ENCODE results near the gene NBEAL2. TPM values are rescaled to one million over a fixed set of nuclear protein-coding genes. Genes with fewer than 3 reads are reported as not detected.

NBEAL2 gene
- polyA plus RNA-seq, 1 donor from 2014 or later, result 3.3 TPM

- no peak overlapping the region for H3K4me2 ChIP-seq (ENCODE audit: low read length)
- no peak for TF ChIP-seq MXI1 (conservative IDR thresholded peaks at IDR 0.05; ENCODE audit: poor library complexity, severe bottlenecking)
- TF ChIP-seq EZH2 (IDR thresholded peaks at IDR 0.05; ENCODE audit: borderline replicate concordance, insufficient read depth, low read length, poor library complexity, severe bottlenecking), result no peak
- TF ChIP-seq SMC3 (conservative IDR thresholded peaks at IDR 0.05; ENCODE audit: poor library complexity), result no peak
- no peak for TF ChIP-seq TAF1 (IDR thresholded peaks at IDR 0.05; ENCODE audit: low read depth)
- TF ChIP-seq EP300 (conservative IDR thresholded peaks at IDR 0.05; ENCODE audit: poor library complexity, severe bottlenecking), result no peak
- TF ChIP-seq CTCF (IDR thresholded peaks at IDR 0.05; ENCODE audit: poor library complexity, severe bottlenecking), result no peak
- TF ChIP-seq POLR2AphosphoS5 (IDR thresholded peaks at IDR 0.05), result no peak
- TF ChIP-seq REST (IDR thresholded peaks at IDR 0.05; ENCODE audit: borderline replicate concordance), result no peak
- TF ChIP-seq RAD21 (conservative IDR thresholded peaks at IDR 0.05), result no peak
- peaks cover 10% of the 10 kb centered on the region for H3K79me2 ChIP-seq (replicated peaks; ENCODE audit: insufficient read depth, low read length)
- no peaks in the 10 kb centered on the region for H3F3A ChIP-seq (ENCODE audit: insufficient read depth, low read length, poor library complexity, severe bottlenecking)
- H3K27me3 ChIP-seq (ENCODE audit: insufficient read depth, low read depth, low read length), result no peaks in the 10 kb centered on the region
- H3K36me3 ChIP-seq (ENCODE audit: insufficient read depth, low read length), result no peaks in the 10 kb centered on the region
- H3K27ac ChIP-seq (ENCODE audit: low read length), result no peak overlapping the region
- no peaks in the 10 kb centered on the region for H3K9me2 ChIP-seq (ENCODE audit: insufficient read depth, low read length)
- no peak overlapping the region for H2AFZ ChIP-seq (ENCODE audit: low read depth, low read length)
- H3K9ac ChIP-seq (ENCODE audit: low read length), result no peak overlapping the region
- no peak overlapping the region for H3K4me3 ChIP-seq (ENCODE audit: low read length)
- H4K20me1 ChIP-seq (ENCODE audit: insufficient read depth), result no peaks in the 10 kb centered on the region
- peaks cover 3% of the 10 kb centered on the region for H3K9me3 ChIP-seq (ENCODE audit: low read length)
Measured at GRCh38 chr3:46942076-46942475, 37.4 kb upstream of the NBEAL2 start.

- Histone ChIP-seq H2AFZ (ENCODE audit: low read depth, low read length) (no peak overlapping the region), H3K9ac (ENCODE audit: low read length) (no peak overlapping the region), H3K4me2 (ENCODE audit: low read length) (no peak overlapping the region), H3K27ac (ENCODE audit: low read length) (no peak overlapping the region), H3K9me3 (ENCODE audit: low read length) (peaks cover 3% of the 10 kb centered on the region), H3K79me2 (replicated peaks; ENCODE audit: insufficient read depth, low read length) (peaks cover 11% of the 10 kb centered on the region), H3K4me3 (ENCODE audit: low read length) (no peak overlapping the region), H4K20me1 (ENCODE audit: insufficient read depth) (no peaks in the 10 kb centered on the region), H3F3A (ENCODE audit: insufficient read depth, low read length, poor library complexity, severe bottlenecking) (no peaks in the 10 kb centered on the region), H3K9me2 (ENCODE audit: insufficient read depth, low read length) (no peaks in the 10 kb centered on the region), H3K36me3 (ENCODE audit: insufficient read depth, low read length) (no peaks in the 10 kb centered on the region), H3K27me3 (ENCODE audit: insufficient read depth, low read depth, low read length) (no peaks in the 10 kb centered on the region)
- TF ChIP-seq POLR2AphosphoS5 (IDR thresholded peaks at IDR 0.05) (no peak), TAF1 (IDR thresholded peaks at IDR 0.05; ENCODE audit: low read depth) (no peak), EZH2 (IDR thresholded peaks at IDR 0.05; ENCODE audit: borderline replicate concordance, insufficient read depth, low read length, poor library complexity, severe bottlenecking) (no peak), RAD21 (conservative IDR thresholded peaks at IDR 0.05) (no peak)
Measured at GRCh38 chr3:46942481-46943236, 36.8 kb upstream of the NBEAL2 start.

Data from neural cell (in vitro differentiated cells).